ENCODE data around the gene PIH1D1.

PIH1D1 gene

DNA sequence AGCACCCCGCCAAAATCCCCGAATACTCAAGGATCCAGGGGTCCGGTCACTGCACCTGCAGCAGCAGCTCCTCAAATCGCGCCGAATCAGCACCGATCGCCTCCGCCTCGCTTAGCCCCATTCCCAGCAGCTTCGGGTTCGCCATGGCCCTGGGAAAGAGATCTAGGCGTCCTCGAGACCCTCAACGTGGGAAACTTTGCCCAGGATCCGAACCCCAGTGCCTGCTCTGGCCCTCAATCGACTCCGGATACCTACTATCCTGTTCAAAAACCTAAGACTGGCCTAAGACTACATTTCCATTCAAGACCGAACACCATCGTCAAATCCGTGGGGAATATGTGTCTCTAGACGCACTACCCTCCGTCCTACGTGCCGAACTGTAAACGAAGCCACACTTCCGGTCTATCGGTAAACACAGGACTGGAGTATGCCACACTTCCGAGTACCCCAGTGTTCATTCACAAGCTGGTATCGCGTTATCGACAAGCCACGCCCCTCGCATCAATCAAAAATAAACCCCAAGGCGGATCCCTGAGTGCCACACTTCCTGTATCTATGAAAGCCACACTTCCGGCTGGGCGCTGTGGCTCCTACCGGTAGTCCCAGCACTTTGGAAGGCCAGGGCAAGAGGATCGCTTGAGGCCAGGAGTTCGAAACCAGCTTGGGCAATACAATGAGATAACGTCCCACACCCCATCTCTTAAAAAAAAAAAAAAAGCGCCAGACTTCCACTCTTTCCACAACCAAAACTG, at the start of gene PIH1D1:
PIH1D1 (minus strand) TSS at position 385 of the 752 bp plus-strand sequence; CDS start at position 145, 240 bp downstream.
- peak; percentile 87 for DNase-seq (ENCODE audit: low read depth)

DNA sequence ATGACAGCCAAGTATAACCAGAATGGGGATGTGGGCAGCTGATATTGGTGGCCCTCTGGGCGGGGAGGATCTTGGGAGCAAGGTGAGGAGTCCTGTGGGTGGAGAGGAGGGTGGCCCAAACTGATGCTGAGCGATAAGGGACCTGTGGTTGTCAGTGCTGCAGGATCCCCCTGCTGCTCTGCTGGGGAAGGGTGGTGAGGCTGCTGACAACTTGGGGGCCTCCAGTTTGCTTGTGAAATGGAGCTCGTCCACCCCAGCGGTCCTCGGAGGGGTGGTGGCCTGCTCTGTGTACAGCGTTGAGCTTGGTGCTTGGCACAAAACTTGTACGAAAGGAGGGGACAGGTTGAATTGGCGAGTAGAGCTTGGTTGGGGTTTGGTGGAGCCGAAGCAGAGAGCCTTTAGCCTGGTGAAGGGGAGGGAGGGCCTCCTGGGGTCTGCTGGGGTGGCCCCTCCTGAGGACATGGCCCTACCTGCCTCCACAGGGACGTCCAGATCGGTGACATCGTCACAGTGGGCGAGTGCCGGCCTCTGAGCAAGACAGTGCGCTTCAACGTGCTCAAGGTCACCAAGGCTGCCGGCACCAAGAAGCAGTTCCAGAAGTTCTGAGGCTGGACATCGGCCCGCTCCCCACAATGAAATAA, 47.5 kb upstream of the PIH1D1 start:
- DNase-seq (ENCODE audit: low read depth): no peak

DNA sequence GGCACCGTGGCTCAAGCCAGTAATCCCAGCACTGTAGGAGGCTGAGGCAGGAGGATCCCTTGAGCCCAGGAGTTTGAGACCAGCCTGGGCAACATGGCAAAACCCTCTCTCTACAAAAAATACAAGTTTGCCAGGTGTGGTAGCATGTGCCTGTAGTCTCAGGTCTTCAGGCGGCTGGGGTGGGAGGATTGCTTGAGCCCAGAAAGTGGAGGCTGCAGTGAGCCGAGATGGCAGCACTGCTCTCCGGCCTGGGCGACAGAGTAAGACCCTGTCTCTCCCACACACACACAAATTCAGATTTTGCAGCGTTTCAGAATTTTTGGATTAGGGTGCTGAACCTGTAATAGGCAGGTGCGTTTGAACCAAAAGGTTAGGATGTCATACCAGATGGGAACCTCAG, 46.9 kb upstream of the PIH1D1 start:
- DNase-seq (ENCODE audit: low read depth): no peak

DNA sequence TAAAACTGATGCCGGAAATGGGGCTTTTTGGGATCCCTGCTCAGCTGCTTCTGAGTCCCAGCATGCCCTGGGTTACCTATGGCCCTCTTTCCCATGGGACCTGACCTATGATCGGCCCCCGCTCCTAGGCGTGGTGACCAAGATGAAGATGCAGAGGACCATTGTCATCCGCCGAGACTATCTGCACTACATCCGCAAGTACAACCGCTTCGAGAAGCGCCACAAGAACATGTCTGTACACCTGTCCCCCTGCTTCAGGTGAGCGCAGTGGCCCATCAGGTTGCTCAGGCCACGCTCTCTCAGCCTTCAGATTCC, 46.1 kb upstream of the PIH1D1 start:
- no peak for DNase-seq (ENCODE audit: low read depth)

DNA sequence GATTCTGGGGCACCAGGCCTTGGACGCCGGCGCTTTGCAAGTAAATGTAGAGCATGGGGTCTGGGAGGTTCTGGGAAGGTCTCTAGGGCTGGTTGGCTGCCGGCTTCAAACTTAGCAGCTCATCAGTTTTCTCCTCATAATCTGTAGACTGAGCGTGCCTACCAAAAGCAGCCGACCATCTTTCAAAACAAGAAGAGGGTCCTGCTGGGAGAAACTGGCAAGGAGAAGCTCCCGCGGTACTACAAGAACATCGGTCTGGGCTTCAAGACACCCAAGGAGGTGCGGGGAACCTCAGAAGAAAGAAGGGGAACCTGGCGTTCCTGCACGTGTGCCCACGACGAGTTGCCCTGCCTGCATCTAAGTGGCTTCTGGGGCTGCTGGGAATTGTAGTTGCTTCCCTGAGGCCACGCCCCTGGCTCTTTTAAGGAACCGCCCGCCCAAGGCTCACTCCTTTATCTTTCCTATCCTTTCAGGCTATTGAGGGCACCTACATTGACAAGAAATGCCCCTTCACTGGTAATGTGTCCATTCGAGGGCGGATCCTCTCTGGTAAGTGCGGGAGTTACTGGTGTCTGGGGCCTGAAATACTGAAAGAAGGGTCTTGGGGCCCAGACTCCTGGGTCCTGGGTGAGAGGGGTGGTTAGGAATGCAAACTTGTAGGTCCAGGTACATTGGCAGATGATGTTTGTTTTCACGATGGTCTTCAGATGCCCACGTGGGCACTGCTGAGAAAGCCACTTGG, 45.6 kb upstream of the PIH1D1 start:
- DNase-seq (ENCODE audit: low read depth): peak; percentile 44

DNA sequence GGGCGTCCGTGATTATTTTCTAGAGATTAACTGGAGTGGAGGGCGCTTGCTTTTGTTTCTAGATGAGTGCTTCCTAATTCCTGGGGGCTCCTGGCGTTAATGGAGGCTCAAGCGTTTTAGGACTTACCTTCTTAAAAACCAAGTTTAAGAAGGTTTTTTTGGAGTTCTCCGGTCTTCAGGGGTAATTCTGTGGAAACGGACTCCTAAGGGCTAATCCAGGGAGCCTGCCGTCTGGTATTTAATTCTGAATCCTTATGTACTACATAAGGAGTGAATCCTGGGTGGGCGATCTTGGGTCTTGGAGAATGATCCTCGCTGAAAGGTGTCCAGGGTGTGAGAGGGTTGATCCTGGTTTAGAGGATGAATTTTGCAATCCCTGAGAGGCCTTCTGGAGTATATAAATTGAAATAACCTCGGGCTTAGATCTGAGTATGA, 45.0 kb upstream of the PIH1D1 start:
- no peak for DNase-seq (ENCODE audit: low read depth)

DNA sequence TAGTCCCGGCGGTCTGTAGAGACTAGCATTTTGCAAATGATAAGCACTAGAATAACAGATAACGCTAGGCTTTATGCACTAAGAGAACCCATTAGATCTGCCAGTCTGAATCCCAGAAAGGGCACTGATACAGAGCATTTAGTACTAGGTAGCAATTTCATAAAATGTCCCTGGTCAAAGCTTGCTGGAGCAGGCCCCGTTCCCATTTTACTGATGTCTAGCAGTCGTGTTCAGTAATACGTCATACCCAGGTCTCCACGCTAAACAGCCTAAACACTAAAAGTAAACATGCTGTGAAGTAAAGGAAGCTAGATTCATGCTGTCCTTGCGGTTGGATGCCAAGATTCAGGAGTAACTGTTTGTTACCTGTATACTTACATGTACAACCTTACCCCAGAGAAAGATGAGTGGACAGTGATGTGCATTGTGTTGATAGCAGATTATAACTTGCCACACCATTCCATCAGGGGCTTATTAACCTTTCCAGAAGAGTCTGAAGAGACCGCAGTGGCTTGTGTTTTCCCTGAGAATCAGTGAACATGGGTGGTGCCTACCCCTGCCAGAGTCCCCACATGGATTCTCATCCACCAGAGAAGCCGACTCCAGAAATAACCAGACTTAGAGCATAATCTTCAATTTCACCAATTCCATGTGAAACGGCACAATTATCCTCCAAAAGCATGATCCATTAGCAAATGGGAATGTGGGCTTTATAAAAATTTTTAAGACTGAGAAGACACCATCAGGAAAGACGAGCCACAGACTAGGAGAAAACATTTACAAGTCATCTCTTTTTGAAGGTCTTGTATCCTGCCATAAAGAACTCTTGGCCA, 41.2 kb upstream of the PIH1D1 start:
- DNase-seq (ENCODE audit: low read depth): no peak

DNA sequence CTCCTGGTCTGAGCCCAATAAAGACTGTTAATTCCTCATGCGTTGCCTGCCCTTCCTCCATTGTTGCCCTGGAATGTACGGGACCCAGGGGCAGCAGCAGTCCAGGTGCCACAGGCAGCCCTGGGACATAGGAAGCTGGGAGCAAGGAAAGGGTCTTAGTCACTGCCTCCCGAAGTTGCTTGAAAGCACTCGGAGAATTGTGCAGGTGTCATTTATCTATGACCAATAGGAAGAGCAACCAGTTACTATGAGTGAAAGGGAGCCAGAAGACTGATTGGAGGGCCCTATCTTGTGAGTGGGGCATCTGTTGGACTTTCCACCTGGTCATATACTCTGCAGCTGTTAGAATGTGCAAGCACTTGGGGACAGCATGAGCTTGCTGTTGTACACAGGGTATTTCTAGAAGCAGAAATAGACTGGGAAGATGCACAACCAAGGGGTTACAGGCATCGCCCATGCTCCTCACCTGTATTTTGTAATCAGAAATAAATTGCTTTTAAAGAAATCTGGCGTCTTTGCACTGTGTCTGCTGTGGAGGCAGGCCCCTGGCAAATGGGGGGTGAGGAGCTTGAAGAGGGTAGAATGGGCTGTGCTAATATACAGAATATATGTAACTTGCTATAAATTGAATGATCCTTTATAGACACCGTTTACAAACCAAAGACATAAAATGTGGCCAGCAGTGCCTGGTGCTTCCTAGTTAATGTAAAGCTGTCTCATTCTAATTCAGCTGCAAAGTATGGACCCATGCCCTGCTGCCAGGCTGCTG, 40.4 kb upstream of the PIH1D1 start:
- DNase-seq (ENCODE audit: low read depth): no peak

DNA sequence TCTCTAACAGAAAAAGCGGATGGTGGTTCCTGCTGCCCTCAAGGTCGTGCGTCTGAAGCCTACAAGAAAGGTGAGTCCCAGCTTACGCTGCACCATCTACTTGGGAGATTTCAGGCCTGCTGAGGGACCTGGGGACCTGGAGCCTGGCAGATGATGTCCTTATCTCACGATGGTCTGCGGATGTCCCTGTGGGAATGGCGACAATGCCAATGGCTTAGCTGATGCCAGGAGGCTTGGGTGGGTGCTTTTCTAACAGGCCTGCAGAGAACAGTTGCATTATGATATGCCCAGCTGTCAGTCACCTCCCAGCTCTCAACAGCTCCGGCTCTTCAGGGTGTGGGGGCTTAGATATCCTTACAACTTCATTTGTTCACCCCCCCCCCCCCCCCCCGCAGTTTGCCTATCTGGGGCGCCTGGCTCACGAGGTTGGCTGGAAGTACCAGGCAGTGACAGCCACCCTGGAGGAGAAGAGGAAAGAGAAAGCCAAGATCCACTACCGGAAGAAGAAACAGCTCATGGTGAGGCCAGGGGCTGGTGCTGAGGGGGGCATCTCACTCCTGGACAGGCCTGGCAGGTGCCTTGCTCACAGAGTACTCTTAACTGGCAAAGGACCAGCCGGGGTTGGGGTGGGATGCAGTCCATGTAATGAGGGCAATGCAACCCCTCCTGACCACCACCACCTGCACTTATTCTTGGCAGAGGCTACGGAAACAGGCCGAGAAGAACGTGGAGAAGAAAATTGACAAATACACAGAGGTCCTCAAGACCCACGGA, 39.6 kb upstream of the PIH1D1 start:
- DNase-seq (ENCODE audit: low read depth): no peak

DNA sequence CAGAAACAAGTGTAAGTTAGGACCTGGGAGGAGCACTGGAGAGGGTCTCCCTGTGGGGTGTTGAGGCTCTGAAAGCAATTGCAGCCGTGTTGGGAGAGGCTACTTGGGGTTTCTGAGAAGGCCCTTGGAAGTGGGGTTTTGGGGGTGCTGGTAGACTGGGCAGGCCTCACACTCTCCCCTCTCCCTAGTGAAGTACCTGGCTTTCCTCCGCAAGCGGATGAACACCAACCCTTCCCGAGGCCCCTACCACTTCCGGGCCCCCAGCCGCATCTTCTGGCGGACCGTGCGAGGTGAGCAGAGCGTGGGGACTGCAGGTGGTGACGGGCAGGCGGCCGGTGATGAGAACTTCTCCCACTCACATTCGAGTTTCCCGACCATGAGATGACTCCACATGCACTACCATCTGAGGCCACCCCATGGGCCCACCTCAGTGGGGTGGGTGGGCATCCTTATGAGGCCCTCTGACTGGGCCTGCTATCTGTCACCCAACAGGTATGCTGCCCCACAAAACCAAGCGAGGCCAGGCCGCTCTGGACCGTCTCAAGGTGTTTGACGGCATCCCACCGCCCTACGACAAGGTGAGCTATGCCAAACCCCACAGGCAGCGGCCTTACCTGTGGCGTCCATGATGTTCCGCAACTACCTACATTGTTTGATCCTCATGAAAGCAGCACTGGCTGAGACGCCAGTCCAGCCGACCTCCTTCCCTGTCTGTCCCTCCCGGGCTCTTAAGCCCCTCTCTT, 38.8 kb upstream of the PIH1D1 start:
- no peak for DNase-seq (ENCODE audit: low read depth)

DNA sequence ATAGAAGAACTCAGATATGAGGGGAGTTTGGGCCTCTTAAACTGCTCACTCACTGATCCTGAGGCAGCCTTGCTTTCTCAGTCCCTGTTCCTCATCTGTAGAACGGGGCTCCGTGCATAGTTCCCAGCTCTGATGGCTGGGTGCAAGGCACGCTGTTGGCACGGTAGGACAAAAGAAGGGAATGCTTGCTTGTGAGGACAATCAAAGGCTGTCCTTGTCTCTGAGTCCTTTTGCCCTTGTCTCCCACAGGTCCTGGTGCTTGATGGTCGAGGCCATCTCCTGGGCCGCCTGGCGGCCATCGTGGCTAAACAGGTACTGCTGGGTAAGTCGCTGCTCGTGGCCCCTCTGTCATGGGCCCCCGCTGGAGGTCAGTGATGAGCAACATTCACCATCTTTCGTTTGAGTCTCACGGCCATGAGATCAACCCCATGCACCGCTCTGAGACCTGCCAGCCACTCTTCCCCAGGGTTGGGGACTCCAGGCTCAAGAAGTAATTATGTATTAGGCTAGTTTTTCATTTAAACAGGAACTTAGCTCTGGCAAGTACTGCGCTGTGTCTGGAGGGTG, 38.1 kb upstream of the PIH1D1 start:
- no peak for DNase-seq (ENCODE audit: low read depth)

DNA sequence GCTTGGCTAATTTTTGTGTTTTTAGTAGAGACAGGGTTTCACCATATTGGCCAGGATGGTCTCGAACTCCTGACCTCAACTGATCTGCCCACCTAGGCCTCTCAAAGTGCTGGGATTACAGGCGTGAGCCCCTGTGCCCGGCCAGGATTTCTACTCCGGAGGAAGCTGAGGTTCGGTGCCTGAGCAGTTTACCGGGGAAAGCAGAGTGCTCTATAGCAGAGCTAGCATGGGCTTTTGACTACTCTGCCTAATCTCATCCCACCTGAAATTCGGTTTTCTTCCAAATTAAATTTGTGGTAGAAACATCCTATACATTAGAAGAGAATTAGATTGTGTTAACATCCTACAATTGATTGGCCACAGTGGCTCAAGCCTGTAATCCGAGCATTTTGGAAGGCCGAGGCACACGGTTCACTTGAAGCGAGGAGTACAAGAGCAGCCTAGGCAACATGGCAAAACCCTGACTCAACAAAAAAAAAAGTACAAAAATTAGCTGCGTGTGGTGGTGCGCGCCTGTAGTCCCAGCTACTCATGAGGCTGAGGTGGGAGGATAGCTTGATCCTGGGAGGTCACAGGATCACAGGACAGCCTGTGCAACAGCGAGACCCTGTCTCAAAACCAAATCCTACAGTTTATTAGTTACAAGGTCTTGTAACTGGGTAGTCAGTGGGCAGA, 37.4 kb upstream of the PIH1D1 start:
- no peak for DNase-seq (ENCODE audit: low read depth)

DNA sequence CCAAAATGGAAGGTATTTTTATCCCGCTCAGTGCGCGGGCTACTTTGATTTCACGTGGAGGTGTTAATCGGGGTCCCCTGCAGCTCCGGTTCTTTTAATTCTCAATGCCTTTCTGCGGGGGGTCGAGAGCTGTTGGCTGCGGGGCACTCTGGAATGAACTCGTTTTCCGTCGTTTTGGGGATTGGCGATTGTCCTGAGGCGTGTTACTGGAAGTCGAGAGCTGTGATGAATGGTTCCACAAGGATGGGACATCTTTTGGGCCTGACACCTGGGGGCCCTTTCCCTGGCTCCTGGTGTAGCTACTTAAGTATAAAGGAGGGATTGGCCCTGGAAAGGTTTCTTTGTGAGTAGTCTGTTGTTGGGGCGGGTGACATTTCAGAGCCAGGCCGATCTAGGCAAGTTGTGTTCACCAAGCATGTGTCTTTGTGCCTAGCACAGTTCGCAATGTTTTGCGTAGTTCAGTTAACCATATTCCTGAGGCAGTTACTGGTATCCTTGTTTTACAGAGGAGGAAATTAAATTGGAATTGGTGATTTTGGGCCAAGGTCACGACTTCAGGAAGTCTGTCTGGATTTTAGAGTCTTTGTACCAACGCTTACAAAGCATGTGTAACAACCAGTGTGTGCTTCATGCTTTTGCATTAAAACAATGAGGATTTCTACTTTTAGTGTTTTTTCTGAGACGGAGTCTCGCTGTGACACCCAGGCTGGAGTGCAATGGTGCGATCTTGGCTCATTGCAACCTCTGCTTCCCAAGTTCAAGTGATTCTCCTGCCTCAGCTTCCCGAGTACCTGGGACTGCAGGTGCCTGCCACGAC, 36.6 kb upstream of the PIH1D1 start:
- DNase-seq (ENCODE audit: low read depth): no peak

DNA sequence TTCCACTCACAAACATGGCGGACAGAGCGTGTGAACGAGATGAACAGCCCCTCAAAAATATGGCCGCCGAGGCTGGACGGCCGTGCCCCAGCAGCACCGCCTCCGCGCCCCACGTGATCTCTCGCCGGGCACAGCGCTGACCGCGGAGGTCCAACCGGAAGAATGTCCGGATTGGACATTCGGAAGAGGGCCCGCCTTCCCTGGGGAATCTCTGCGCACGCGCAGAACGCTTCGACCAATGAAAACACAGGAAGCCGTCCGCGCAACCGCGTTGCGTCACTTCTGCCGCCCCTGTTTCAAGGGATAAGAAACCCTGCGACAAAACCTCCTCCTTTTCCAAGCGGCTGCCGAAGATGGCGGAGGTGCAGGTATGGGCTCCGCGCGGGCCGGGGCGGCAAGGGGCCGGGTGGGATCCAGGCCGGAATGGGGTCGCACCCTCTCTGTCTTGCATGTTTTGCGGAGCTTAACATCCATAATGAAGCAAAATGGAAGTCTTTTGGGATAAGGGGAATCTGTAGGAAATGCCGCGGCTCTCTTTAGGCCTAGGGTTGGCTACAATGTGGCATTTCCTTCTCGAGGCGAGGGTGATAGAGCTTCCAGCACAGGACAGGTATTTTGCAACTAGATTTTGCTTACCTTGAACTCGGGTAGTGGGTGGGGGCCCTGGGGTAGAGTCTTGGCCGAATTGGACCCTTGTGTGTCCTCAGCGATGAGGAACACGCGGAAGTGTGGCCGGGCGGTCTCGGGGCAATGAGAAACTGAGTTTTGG, 35.8 kb upstream of the PIH1D1 start, which contains the start of gene RPL13A:
RPL13A (plus strand) TSS at position 332 of the 769 bp plus-strand sequence; CDS start at position 354, 22 bp downstream.
- peak; percentile 99 for DNase-seq (ENCODE audit: low read depth)

DNA sequence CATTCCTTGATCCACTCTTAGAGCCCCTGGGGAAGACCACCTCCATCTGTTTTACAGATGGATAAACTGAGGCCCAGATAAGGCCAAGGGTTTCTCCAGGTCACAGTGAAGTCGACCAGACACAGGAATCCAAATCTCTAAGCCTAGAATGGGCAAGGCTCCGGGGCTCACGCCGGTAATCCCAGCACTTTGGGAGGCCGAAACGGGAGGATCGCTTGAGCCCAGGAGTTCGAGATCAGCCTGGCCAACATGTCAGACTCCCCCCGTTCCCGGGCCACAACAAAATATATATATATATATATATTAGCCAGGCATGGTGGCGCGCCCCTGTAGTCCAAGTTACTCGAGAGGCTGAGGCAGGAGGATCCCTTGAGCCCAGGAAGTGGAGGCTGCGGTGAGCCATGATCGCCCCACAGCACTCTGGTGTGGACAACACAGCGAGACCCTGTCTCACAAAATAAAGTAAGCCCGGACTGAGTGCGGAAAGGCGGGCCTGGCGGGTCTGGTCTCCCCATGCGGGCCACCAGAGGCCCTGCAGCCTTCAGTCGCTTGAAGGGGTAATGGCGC, 35.2 kb upstream of the PIH1D1 start:
- no peak for DNase-seq (ENCODE audit: low read depth)

DNA sequence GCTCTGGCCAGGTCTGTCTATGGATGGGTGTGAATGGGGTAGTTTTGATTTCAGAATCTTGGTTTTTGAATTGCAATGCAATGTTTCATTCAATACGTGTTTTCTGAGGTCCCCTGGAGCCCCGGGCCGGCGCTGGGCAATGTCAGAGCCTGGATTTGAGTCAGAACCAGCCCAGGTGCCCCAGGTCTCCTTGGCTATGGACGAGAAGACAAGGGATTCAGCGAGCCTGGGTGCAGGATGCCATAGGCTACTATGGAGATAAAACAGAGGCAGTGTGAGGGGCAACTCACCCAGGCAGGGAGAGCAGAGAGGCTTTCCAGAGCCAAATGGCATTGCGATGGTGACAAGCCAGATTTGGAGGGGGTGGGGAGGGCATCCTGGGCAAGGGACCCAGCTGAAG, 34.6 kb upstream of the PIH1D1 start:
- DNase-seq (ENCODE audit: low read depth): no peak
